GM18508 (cell line): ENCODE data around the gene SYNC.
A peak's percentile ranks its signal among the peaks of the same experiment; 100 is the strongest.
"Not testable (repeated sequence)": the region's sequence is repeated elsewhere in the genome, so short reads cannot be mapped to it uniquely, and the experiment has no call there.

Experiments
- ATAC-seq: cut with Tn5 transposase; IDR thresholded peaks from one replicate; pipeline ENCODE4 v1.9.1; 2021; ENCODE audit warnings: moderate number of reproducible peaks; ENCODE audit not compliant: insufficient read depth, unreplicated experiment

Gene SYNC

GRCh38 chr1:32696041-32696440 lies 6.5 kb downstream of the SYNC start:
- ATAC-seq: no peak

GRCh38 chr1:32695098-32695904 lies 7.3 kb downstream of the SYNC start:
- no peak for ATAC-seq

GRCh38 chr1:32693455-32694174 lies 9.0 kb downstream of the SYNC start:
- no peak for ATAC-seq

GRCh38 chr1:32686387-32686786 lies 16.2 kb downstream of the SYNC start:
- no peak for ATAC-seq

- no peak for ATAC-seq
Observed at GRCh38 chr1:32685498-32685897, 17.1 kb downstream of the SYNC start.

GRCh38 chr1:32684167-32684811 lies 18.3 kb downstream of the SYNC start:
- ATAC-seq: no peak

GRCh38 chr1:32683397-32683796 lies 19.2 kb downstream of the SYNC start:
- no peak for ATAC-seq

GRCh38 chr1:32681999-32682398 lies 20.6 kb downstream of the SYNC start:
- no peak for ATAC-seq

- ATAC-seq: no peak
Observed at GRCh38 chr1:32681509-32681908, 21.1 kb downstream of the SYNC start.

- ATAC-seq: no peak
Observed at GRCh38 chr1:32680642-32681041, 21.9 kb downstream of the SYNC start.

- not testable (repeated sequence) for ATAC-seq
Observed at GRCh38 chr1:32679993-32680392, 22.6 kb downstream of the SYNC start.

- ATAC-seq: no peak
Observed at GRCh38 chr1:32676945-32677344, 25.6 kb downstream of the SYNC start.

GRCh38 chr1:32668716-32669115 lies 33.9 kb downstream of the SYNC start:
- not testable (repeated sequence) for ATAC-seq

- no peak for ATAC-seq
Observed at GRCh38 chr1:32666901-32667566, 35.5 kb downstream of the SYNC start.

GRCh38 chr1:32665915-32666314 lies 36.7 kb downstream of the SYNC start:
- ATAC-seq: no peak

- ATAC-seq: no peak
Observed at GRCh38 chr1:32659581-32659980, 43.0 kb downstream of the SYNC start.

GRCh38 chr1:32652244-32652962 lies 50.2 kb downstream of the SYNC start:
- no peak for ATAC-seq

GRCh38 chr1:32651461-32652073 lies 51.0 kb downstream of the SYNC start:
- no peak for ATAC-seq

GRCh38 chr1:32650752-32651460 lies 51.7 kb downstream of the SYNC start, which contains the start of gene RBBP4:
Gene RBBP4 (plus strand): TSS chr1:32651208. CDS start chr1:32651307, 99 bp downstream.
- ATAC-seq: peak; percentile 56
